ENCODE measurements around the gene DNASE2B.

DNASE2B gene

DNA sequence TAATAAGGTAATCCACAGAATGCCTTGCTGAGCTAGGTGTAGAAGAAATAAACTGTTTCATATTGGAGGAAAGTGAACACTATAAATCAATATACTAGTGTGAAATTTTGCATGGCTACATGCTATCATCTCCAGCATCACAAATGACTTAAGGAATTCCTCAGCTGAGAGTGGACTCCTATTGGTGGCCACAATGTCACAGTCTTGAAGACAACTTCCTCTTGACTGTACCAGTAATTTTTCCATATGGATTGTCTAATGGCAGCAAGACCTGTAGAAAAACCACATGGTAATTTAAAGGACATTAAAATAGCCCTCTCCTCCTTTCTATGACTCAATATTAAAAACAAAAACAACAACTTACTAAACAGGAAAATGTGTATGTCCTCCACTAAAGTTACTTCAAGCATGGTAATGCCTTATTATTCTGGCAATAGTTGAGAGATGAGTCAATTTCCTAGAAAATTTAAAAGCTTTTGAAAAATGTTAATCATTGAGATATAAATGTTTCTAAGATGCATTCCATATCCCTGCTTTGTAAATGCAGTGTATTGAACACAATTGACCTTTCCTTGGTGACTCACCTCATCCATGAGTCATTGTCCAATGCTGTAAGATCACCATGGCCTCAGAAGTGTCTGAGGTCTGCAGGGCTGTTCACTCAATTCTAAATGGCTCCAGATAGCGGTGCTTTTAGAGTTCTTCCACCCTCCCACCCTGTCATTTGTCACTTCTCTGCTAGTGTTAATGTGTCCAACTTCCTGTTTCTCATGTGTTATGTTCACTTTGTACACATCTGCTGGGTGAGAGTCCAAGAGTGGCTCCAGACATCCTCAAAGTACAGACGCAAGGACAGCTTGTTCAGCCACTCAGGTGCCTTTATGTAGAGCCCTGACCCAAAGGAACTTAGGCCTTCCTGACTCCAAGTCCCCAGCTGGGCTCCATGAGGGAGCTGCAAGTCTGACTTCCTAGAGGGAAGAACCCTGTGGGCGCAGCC is 32.8 kb upstream of the DNASE2B start:
- no peak for TF ChIP-seq JUND (IDR thresholded peaks at IDR 0.05; ENCODE audit: low read depth)
- DNase-seq (ENCODE audit: low read depth in 1 of 2, low spot score in 1 of 2) = no peak
- in situ Hi-C loops (cut with HindIII; ENCODE audit: low pct_unique_long_range_greater_than_20kb, low sequenced_read_pairs) = no loop called here

DNA sequence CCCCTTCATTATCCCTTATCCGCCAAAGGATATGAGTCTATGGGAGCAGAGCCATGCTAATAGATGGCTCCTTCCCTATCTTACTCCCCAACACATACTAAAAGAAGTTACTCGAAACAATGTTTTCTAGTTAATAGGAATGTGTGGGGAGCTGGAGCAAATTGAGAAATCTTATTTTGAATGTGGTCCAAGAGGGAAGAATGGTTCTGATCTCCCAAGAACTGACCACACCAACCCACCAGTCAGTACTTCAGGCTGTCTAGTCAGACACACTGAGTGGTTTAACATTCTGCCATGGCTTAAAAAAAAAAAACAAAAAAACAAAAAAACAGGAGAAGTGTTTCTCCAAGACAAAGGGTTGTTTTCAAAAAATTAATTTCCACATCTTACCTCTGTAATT is 31.5 kb upstream of the DNASE2B start:
- no peak for DNase-seq (ENCODE audit: low read depth in 1 of 2, low spot score in 1 of 2)
- TF ChIP-seq JUND (IDR thresholded peaks at IDR 0.05; ENCODE audit: low read depth) = no peak
- in situ Hi-C loops (cut with HindIII; ENCODE audit: low pct_unique_long_range_greater_than_20kb, low sequenced_read_pairs) = no loop called here

DNA sequence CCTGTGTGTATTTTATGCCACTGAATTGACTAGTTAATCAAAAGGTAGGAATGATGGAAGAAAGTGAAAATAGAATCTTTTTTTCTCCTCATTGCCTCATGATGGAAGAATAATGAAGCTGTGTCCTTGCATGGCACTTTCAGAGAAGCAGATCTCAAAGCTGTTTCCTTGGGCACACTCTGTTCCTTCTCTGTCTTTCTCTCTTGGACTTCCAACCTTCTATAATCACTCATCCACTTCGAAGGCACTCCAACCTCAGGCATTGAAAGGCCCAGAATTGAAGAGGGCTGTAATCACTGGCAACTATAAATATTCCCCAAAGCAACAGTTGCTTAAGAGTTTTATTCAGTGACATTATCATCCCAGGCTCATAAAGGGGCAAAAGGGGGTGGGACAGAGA is 31.1 kb upstream of the DNASE2B start:
- in situ Hi-C loops (cut with HindIII; ENCODE audit: low pct_unique_long_range_greater_than_20kb, low sequenced_read_pairs) = no loop called here
- no peak for TF ChIP-seq JUND (IDR thresholded peaks at IDR 0.05; ENCODE audit: low read depth)
- no peak for DNase-seq (ENCODE audit: low read depth in 1 of 2, low spot score in 1 of 2)

DNA sequence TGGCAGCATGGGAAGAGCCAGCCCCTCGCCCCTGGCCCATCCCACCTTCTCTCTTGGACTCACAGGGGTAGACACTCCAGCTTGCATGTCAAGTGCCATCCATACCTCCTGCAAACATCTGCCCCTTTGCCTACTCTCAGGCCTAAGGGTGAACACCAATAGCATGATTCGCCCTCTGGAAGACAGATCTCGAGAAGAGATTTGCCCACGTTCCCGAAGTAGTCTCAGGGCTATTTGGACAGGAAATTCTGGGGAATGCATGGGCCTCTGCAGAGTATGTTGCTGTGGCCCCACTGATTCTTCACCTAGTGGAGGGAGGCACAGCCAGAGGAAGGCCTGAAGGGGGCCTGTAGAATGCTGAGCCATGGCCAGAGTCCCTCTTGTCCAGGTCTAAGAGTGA is 29.8 kb upstream of the DNASE2B start:
- no peak for DNase-seq (ENCODE audit: low read depth in 1 of 2, low spot score in 1 of 2)
- TF ChIP-seq JUND (IDR thresholded peaks at IDR 0.05; ENCODE audit: low read depth) = no peak
- in situ Hi-C loops (cut with HindIII; ENCODE audit: low pct_unique_long_range_greater_than_20kb, low sequenced_read_pairs) = no loop called here

DNA sequence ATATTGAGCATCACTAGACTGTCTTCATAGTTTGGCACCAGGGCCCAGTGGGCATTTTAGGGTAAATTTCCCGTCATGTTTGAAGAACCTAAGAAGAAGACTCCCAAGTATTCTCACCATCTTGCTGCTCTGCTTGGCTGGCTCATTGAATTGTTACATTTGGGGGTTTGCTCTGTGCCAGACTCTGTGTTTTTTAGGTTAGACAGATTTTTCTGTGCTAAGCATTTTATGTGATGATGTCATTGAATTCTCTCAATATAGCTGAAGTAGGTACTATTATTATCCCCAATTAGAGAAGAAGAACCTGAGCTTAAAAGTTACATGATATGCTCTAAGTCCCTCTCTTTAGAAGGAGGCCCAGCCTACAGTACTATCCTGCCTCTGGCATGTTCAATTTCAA is 28.0 kb upstream of the DNASE2B start:
- DNase-seq (ENCODE audit: low read depth in 1 of 2, low spot score in 1 of 2) = no peak
- in situ Hi-C loops (cut with HindIII; ENCODE audit: low pct_unique_long_range_greater_than_20kb, low sequenced_read_pairs) = no loop called here
- TF ChIP-seq JUND (IDR thresholded peaks at IDR 0.05; ENCODE audit: low read depth) = no peak

DNA sequence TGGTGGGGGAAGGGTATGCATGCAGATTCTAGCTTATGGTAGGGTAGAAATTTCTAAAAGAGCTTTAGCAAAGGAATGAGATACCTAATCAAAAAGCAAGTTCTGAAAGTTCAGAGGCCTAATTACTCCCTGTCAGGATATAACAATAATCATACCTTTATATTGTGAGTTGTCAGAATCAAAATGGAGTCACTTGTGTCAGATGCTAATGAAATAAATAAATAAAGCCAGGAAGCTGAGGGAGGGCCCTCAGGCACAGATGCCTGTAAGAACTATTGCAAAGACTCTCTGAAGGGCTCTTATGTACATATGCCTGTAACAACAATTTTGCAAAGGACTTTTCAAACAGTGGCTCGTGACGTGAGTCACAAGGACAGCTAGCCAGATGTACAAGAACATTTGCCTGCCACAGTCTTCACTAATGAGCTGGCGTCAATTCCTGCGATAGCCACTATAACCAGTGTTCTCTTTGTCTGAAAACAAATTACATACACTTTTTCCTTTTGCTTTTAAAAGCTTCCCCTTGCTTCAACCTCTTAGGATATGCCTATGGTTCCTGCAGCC is 27.4 kb upstream of the DNASE2B start:
- in situ Hi-C loops (cut with HindIII; ENCODE audit: low pct_unique_long_range_greater_than_20kb, low sequenced_read_pairs) = no loop called here
- no peak for DNase-seq (ENCODE audit: low read depth in 1 of 2, low spot score in 1 of 2)

DNA sequence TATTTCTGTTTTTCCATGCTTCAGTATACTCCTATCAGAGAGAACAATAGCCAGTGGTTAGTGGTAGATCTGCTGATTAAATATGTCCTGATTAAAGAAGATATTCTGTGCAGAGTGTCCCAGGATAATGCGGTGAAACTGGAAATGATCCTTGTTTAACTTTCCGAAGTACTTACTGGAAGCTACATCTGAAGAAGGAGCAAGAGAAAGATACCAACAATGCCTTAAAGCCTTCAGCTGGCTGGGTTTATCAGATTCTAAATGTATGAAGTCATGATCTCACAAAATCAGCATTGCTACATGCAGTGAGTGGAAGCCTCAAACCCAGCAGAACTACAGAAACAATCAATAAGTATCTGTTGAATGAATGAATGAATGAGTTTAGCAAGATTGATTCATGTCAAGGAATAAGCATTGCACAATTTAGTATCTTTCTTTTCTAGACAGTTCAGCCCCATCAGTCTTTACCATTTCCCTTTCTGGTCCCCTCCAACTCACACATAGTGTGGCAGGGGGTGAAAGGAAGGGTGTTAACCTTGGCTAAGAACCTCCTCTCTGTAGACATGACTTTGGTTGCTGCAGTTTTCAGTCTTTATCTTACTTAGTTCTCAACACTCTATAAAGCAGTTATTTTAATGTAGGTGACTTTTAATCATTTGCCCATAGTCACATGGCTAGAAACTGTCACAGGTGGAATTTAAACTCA is 24.7 kb upstream of the DNASE2B start:
- in situ Hi-C loops (cut with HindIII; ENCODE audit: low pct_unique_long_range_greater_than_20kb, low sequenced_read_pairs) = no loop called here
- no peak for TF ChIP-seq JUND (IDR thresholded peaks at IDR 0.05; ENCODE audit: low read depth)
- DNase-seq (ENCODE audit: low read depth in 1 of 2, low spot score in 1 of 2) = no peak

More for the DNA sequence above, 27.4 kb upstream of the DNASE2B start:
- TF ChIP-seq JUND (IDR thresholded peaks at IDR 0.05; ENCODE audit: low read depth) = no peak

DNA sequence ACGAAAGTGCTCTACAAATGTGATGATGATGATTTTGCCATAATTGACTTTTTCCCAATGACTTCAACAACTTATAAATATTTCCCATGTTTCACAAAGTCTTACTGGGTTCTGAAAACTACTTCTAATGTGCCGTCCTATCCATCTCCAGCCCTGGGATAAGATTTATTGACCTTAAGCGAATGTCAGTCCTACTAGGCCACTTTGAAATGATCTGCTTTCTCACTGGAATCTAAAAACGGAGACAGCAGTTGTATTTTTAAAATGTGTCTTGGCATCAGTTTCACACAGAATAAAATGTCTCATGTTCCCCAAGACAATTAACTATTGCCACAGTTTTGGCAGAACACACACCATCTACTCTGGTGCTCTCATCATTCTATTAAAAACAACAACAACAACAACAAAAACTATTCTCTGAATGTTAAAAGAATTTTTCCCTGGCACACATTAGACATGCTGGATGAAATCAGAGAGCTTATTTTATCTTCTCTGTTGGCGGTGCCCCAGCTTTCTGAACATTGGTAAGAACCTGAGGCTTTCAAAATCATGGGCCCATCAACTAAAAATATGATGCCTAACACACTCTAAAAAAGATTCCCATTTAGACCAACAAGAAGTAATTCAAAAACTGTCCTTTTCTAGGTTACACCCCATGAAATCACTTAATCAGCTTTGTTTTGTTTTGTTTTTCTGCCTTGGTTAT is 23.1 kb upstream of the DNASE2B start:
- DNase-seq (ENCODE audit: low read depth in 1 of 2, low spot score in 1 of 2) = no peak
- TF ChIP-seq JUND (IDR thresholded peaks at IDR 0.05; ENCODE audit: low read depth) = no peak

DNA sequence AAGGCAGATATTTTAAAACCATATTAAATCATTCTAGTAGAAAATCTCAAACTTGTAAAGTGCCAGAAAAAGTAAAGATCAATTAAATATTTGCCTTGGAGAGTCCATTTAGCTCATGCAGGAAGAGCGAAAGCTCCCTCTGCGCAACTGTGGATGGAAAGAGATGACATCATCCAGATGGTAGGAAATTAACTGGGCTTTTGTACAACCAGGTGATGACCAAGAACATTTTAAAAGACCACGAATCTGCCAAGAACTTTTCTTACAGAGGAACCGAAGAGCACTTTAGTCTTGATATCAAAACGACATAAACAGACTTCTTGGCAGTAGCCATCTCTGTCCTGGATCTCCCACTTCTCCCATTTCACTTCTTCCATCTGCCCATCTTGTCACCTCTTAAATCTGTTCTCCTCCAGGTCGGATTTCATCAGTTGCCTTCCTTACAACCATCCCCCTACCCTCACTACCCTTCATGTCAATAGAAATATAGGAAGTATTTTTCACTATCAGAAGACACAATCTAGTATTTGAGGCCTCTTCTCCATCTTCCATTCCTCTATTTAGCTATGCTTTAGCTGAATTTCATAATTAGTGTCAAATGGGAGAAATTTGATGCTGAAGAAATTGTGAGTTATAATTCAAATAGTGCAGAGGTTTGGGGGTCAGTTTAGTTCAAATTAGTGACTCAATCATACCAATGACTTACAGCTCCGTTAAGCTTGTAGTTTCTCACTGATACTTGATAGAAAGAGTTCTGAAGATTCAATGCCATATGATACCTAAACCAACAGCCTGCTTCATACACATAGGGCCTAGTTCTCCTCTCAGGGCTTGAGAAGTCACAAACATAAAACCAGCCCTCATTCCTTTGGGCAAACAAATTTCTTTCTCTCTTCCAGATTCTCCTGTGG is 22.0 kb upstream of the DNASE2B start:
- in situ Hi-C loops (cut with HindIII; ENCODE audit: low pct_unique_long_range_greater_than_20kb, low sequenced_read_pairs) = no loop called here
- no peak for DNase-seq (ENCODE audit: low read depth in 1 of 2, low spot score in 1 of 2)
- TF ChIP-seq JUND (IDR thresholded peaks at IDR 0.05; ENCODE audit: low read depth) = no peak

More for the DNA sequence above, 23.1 kb upstream of the DNASE2B start:
- in situ Hi-C loops (cut with HindIII; ENCODE audit: low pct_unique_long_range_greater_than_20kb, low sequenced_read_pairs) = no loop called here

DNA sequence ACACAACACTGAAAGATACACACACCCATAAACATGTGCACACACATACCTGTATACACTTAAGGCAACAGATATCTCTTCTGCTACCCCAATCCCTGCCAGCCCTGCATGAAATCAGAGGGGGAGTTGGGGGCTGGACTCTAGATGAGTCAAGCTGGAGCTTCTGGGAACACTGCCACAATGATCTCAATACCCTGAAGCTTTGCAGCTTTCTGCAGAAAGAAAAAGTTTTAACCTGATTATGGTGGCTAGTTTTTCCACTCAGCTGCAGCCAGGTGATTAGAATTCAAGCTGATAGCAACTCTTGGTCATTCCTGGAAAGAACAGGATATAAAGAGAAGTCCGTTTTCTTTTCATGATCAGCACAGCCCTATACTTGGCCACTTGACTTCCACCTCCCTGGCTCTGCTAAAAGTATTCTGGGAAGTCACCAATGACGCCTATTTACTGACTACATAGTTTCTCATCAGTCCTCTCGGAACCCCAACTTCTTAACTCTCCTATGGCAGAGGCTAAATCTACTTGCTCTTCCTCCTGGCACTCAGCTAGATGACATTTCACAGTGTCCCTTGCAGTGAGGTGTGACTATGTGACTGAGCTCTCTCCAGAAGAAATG is 20.7 kb upstream of the DNASE2B start:
- TF ChIP-seq JUND (IDR thresholded peaks at IDR 0.05; ENCODE audit: low read depth) = no peak
- DNase-seq (ENCODE audit: low read depth in 1 of 2, low spot score in 1 of 2) = no peak
- in situ Hi-C loops (cut with HindIII; ENCODE audit: low pct_unique_long_range_greater_than_20kb, low sequenced_read_pairs) = no loop called here
